AG20443 (cell line): Measurements from ENCODE around the gene EIF2AK2.

Source experiments
- DNase-seq: peaks from one replicate; pipeline ENCODE4 v3.0.0; 2012; ENCODE audit warnings: low spot score, mixed read lengths

The EIF2AK2 gene

GRCh38 chr2:37100054-37100453 lies 56.7 kb downstream of the EIF2AK2 start:
- DNase-seq, result no peak

GRCh38 chr2:37098416-37099118 lies 58.2 kb downstream of the EIF2AK2 start:
- DNase-seq, result no peak

- no peak for DNase-seq
Measured at GRCh38 chr2:37096568-37096967, 60.2 kb downstream of the EIF2AK2 start.

- DNase-seq, result no peak
Measured at GRCh38 chr2:37091873-37092272, 64.9 kb downstream of the EIF2AK2 start.

- no peak for DNase-seq
Measured at GRCh38 chr2:37090019-37090477, 66.7 kb downstream of the EIF2AK2 start.

- DNase-seq, result peak; percentile 12
Measured at GRCh38 chr2:37085731-37086147, 71.0 kb downstream of the EIF2AK2 start.

GRCh38 chr2:37084797-37085196 lies 72.0 kb downstream of the EIF2AK2 start:
- DNase-seq, result no peak

GRCh38 chr2:37083873-37084794 lies 72.6 kb downstream of the EIF2AK2 start, which contains the start of the genes GPATCH11 and HEATR5B:
Gene GPATCH11, plus strand, starts transcription at chr2:37084518. Its CDS starts 3,864 bp downstream, at chr2:37088382.
Gene HEATR5B, minus strand, starts transcription at chr2:37084372. Its CDS starts 958 bp downstream, at chr2:37083414.
- DNase-seq, result peak; percentile 100

GRCh38 chr2:37080689-37081088 lies 76.1 kb downstream of the EIF2AK2 start:
- no peak for DNase-seq

- no peak for DNase-seq
Measured at GRCh38 chr2:37080266-37080665, 76.5 kb downstream of the EIF2AK2 start.

GRCh38 chr2:37070931-37071330 lies 85.8 kb downstream of the EIF2AK2 start:
- no peak for DNase-seq

- no peak for DNase-seq
Measured at GRCh38 chr2:37068686-37069085, 88.1 kb downstream of the EIF2AK2 start.

- DNase-seq, result no peak
Measured at GRCh38 chr2:37061776-37062175, 95.0 kb downstream of the EIF2AK2 start.

GRCh38 chr2:37061013-37061711 lies 95.6 kb downstream of the EIF2AK2 start:
- no peak for DNase-seq

- no peak for DNase-seq
Measured at GRCh38 chr2:37060446-37060845, 96.3 kb downstream of the EIF2AK2 start.

GRCh38 chr2:37059841-37060240 lies 96.9 kb downstream of the EIF2AK2 start:
- no peak for DNase-seq

- no peak for DNase-seq
Measured at GRCh38 chr2:37052600-37053332, 104.0 kb downstream of the EIF2AK2 start.
